ENCODE data around the gene FHIT. TPM values are rescaled to one million over a fixed set of nuclear protein-coding genes. Genes with fewer than 3 reads are reported as not detected.

The FHIT gene
- total and polyA plus RNA-seq, 10 of the 15 experiments (the other 5 are each of a cell fraction or from before 2014, with no cell fraction given), result 4.2 to 14.9 (median 9.4) TPM

- no peaks in the 10 kb centered on the region for H4K20me1 ChIP-seq (ENCODE audit: control insufficient read depth, insufficient read depth)
- ChIA-PET RAD21 (ENCODE audit: unreplicated experiment) (no interaction called here), POLR2A (no interaction called here), SMC1A (ENCODE audit: uncharacterized antibody, unreplicated experiment) (interaction anchor here (0.6 to 1.4 kb wide), 3 partner anchors 16 to 421 kb away, joined by 3 to 6 read pairs (median 4); no protein-coding TSS in a partner anchor), CTCF (interaction anchor here (1.3 to 1.5 kb wide), 2 partner anchors 16 to 1187 kb away, joined by 3 read pairs; no protein-coding TSS in a partner anchor)
- TF ChIP-seq ZNF384 (IDR thresholded peaks at IDR 0.05; ENCODE audit: borderline replicate concordance, low read depth, low read length) (no peak), SMARCA5 (IDR thresholded peaks at IDR 0.05) (no peak), TCF12 (IDR thresholded peaks at IDR 0.05; ENCODE audit: low read depth, low read length) (no peak), BACH1 (IDR thresholded peaks at IDR 0.05; ENCODE audit: borderline replicate concordance) (no peak), SUPT20H (IDR thresholded peaks at IDR 0.05; ENCODE audit: borderline replicate concordance, control insufficient read depth, low read depth, low read length) (no peak), SMAD5 (IDR thresholded peaks at IDR 0.05; ENCODE audit: low read depth) (no peak), KDM1A (IDR thresholded peaks at IDR 0.05; ENCODE audit: borderline replicate concordance) (no peak), ATF7 (IDR thresholded peaks at IDR 0.05; ENCODE audit: low read depth) (no peak), RFX5 (IDR thresholded peaks at IDR 0.05; ENCODE audit: low read depth, low read length) (no peak), MTA2 (IDR thresholded peaks at IDR 0.05; ENCODE audit: low read depth) (no peak), PRDM15 (CRISPR knock-in tag; IDR thresholded peaks at IDR 0.05) (no peak), TCF3 (IDR thresholded peaks at IDR 0.05; ENCODE audit: borderline replicate concordance, insufficient read depth, low read depth, low read length) (no peak), NR2C2 (IDR thresholded peaks at IDR 0.05; ENCODE audit: borderline replicate concordance, control insufficient read depth, insufficient read length, low read depth) (no peak)
- 35% methylated on average over 9 of the region's 9 CpGs for WGBS (ENCODE audit: insufficient coverage, insufficient replicate concordance, low lambda C conversion rate, missing lambda C conversion rate)
- no TSS peak for BruUV-seq (replicated peaks)
- no peaks in the 10 kb centered on the region; the same call in 2 of the 3 replicates for H3K9me3 ChIP-seq (replicated peaks; ENCODE audit: control insufficient read depth, insufficient read depth, low read length)
- intact Hi-C loops (cut with micrococcal nuclease; ENCODE audit: unreplicated experiment) (loop anchor here (10.0 kb wide), 1 partner anchor 426 kb away; no protein-coding TSS in a partner anchor), in situ Hi-C loops (cut with MboI) (no loop called here)
- FAIRE-seq, result no peak
- H3K9ac ChIP-seq (ENCODE audit: control insufficient read depth, insufficient read depth, low read length), result no peak overlapping the region
- H2AFZ ChIP-seq (ENCODE audit: control insufficient read depth, low read depth, low read length), result no peak overlapping the region
- H3K36me3 ChIP-seq (ENCODE audit: control insufficient read depth in 2 of 2, insufficient read depth in 2 of 2, low read length in 1 of 2), result no peaks in the 10 kb centered on the region
- DNase-seq (ENCODE audit: low read depth, low spot score), result no peak
- no peaks in the 10 kb centered on the region for H3K27me3 ChIP-seq (replicated peaks in 1 of 2; ENCODE audit: control insufficient read depth in 2 of 2, insufficient read depth in 2 of 2, low read length in 1 of 2)
- H3K4me1 ChIP-seq (ENCODE audit: control insufficient read depth, insufficient read depth, low read length), result no peaks in the 10 kb centered on the region
- H3K4me2 ChIP-seq (ENCODE audit: control insufficient read depth, insufficient read depth), result no peak overlapping the region
- no peak for ATAC-seq
- no peaks in the 10 kb centered on the region for H3K79me2 ChIP-seq (ENCODE audit: control insufficient read depth, insufficient read depth, low read length)
- H3K4me3 ChIP-seq, result no peak overlapping the region
- no peak overlapping the region for H3K27ac ChIP-seq (ENCODE audit: control insufficient read depth, insufficient read depth)
Measured at GRCh38 chr3:60011218-60011617, 1240.0 kb downstream of the FHIT start.
